Urinary bladder (tissue), 2 donors: ENCODE data around the gene NOS1. TPM values are rescaled to one million over a fixed set of nuclear protein-coding genes. Genes with fewer than 3 reads are reported as not detected.

ENCODE experiments used
- polyA plus RNA-seq: library from polyadenylated mRNA; stranded (reverse); fragments of 200-250 nt; gene quantifications from one replicate; pipeline ENCODE4 v1.2.3, GENCODE V29; 2013
- total RNA-seq: library from RNA; depleted of rRNA; stranded (reverse); fragments of >200 nt; gene quantifications from one replicate; pipeline ENCODE4 v1.2.3, GENCODE V29; 2014
- donor health status: healthy.

The NOS1 gene
- total and polyA plus RNA-seq, 2 donors = 0.60 to 1.7 TPM

Other genes starting within 250 kb of the NOS1 start
- 70.7 TPM for gene FBXO21, start 171.2 kb downstream of the NOS1 start, total RNA-seq
- gene FBXO21, start 171.2 kb downstream of the NOS1 start, polyA plus RNA-seq = 40.2 TPM